Endometrium (tissue), 2 donors: ENCODE results near the gene PODN.

ENCODE experiments used
- FAIRE-seq: peaks from 2 replicates; lab custom pipeline; 2012; peaks lifted over from hg19 to GRCh38; lab: Jason Lieb, UNC
- donor health status: control.
- donor health status: control.

PODN gene

GRCh38 chr1:53133261-53134041, 71.4 kb downstream of the PODN start:
- FAIRE-seq = no peak

GRCh38 chr1:53134042-53134485, 72.1 kb downstream of the PODN start:
- FAIRE-seq = no peak
